ENCODE data around the gene TPM1. TPM values are rescaled to one million over a fixed set of nuclear protein-coding genes. Genes with fewer than 3 reads are reported as not detected.

TPM1 gene
- total RNA-seq, 1 donor from 2014 or later = 255 TPM

- H3K27me3 Mint-ChIP-seq (ENCODE audit: unreplicated experiment) = peaks cover 12% of the 10 kb centered on the region
- no peak for DNase-seq
- H3K27ac Mint-ChIP-seq (ENCODE audit: unreplicated experiment) = no peak overlapping the region
- H3K4me1 Mint-ChIP-seq (ENCODE audit: low read depth, unreplicated experiment) = peaks cover 6% of the 10 kb centered on the region
- H3K36me3 Mint-ChIP-seq (ENCODE audit: unreplicated experiment) = no peaks in the 10 kb centered on the region
- H3K9me3 Mint-ChIP-seq (ENCODE audit: unreplicated experiment) = peaks cover 2% of the 10 kb centered on the region
- no peak for TF ChIP-seq CTCF (IDR thresholded peaks at IDR 0.05; ENCODE audit: partially characterized antibody, unreplicated experiment)
- H3K4me3 Mint-ChIP-seq (ENCODE audit: unreplicated experiment) = peak overlapping the region; percentile 80
Measured at GRCh38 chr15:63040954-63041353, 1.6 kb upstream of the TPM1 start.

- H3K4me3 Mint-ChIP-seq (ENCODE audit: unreplicated experiment) = peak overlapping the region; percentile 80
- no peak for DNase-seq
- peaks cover 6% of the 10 kb centered on the region for H3K4me1 Mint-ChIP-seq (ENCODE audit: low read depth, unreplicated experiment)
- H3K36me3 Mint-ChIP-seq (ENCODE audit: unreplicated experiment) = no peaks in the 10 kb centered on the region
- H3K27me3 Mint-ChIP-seq (ENCODE audit: unreplicated experiment) = peaks cover 12% of the 10 kb centered on the region
- no peak overlapping the region for H3K27ac Mint-ChIP-seq (ENCODE audit: unreplicated experiment)
- TF ChIP-seq CTCF (IDR thresholded peaks at IDR 0.05; ENCODE audit: partially characterized antibody, unreplicated experiment) = no peak
- H3K9me3 Mint-ChIP-seq (ENCODE audit: unreplicated experiment) = peaks cover 2% of the 10 kb centered on the region
Measured at GRCh38 chr15:63041402-63041973, 1.1 kb upstream of the TPM1 start.

- H3K4me3 Mint-ChIP-seq (ENCODE audit: unreplicated experiment) = peak overlapping the region; percentile 89
- H3K27me3 Mint-ChIP-seq (ENCODE audit: unreplicated experiment) = peaks cover 16% of the 10 kb centered on the region
- no peaks in the 10 kb centered on the region for H3K36me3 Mint-ChIP-seq (ENCODE audit: unreplicated experiment)
- no peak overlapping the region for H3K27ac Mint-ChIP-seq (ENCODE audit: unreplicated experiment)
- no peak for TF ChIP-seq CTCF (IDR thresholded peaks at IDR 0.05; ENCODE audit: partially characterized antibody, unreplicated experiment)
- peaks cover 11% of the 10 kb centered on the region for H3K4me1 Mint-ChIP-seq (ENCODE audit: low read depth, unreplicated experiment)
- no peak for DNase-seq
- peaks cover 2% of the 10 kb centered on the region for H3K9me3 Mint-ChIP-seq (ENCODE audit: unreplicated experiment)
Measured at GRCh38 chr15:63042877-63043334, 359 bp downstream of the TPM1 start.

- Mint-ChIP-seq H3K36me3 (ENCODE audit: unreplicated experiment) (no peaks in the 10 kb centered on the region), H3K27ac (ENCODE audit: unreplicated experiment) (no peak overlapping the region), H3K4me1 (ENCODE audit: low read depth, unreplicated experiment) (peaks cover 11% of the 10 kb centered on the region), H3K27me3 (ENCODE audit: unreplicated experiment) (peaks cover 16% of the 10 kb centered on the region), H3K9me3 (ENCODE audit: unreplicated experiment) (peaks cover 2% of the 10 kb centered on the region), H3K4me3 (ENCODE audit: unreplicated experiment) (peak overlapping the region; percentile 89)
- DNase-seq = peak; percentile 38
- TF ChIP-seq CTCF (IDR thresholded peaks at IDR 0.05; ENCODE audit: partially characterized antibody, unreplicated experiment) = no peak
Measured at GRCh38 chr15:63043335-63044076, 959 bp downstream of the TPM1 start.

- H3K27ac Mint-ChIP-seq (ENCODE audit: unreplicated experiment) = no peak overlapping the region
- H3K27me3 Mint-ChIP-seq (ENCODE audit: unreplicated experiment) = peaks cover 21% of the 10 kb centered on the region
- DNase-seq = no peak
- peak overlapping the region; percentile 89 for H3K4me3 Mint-ChIP-seq (ENCODE audit: unreplicated experiment)
- H3K36me3 Mint-ChIP-seq (ENCODE audit: unreplicated experiment) = no peaks in the 10 kb centered on the region
- H3K4me1 Mint-ChIP-seq (ENCODE audit: low read depth, unreplicated experiment) = peaks cover 12% of the 10 kb centered on the region
- TF ChIP-seq CTCF (IDR thresholded peaks at IDR 0.05; ENCODE audit: partially characterized antibody, unreplicated experiment) = no peak
- peaks cover 3% of the 10 kb centered on the region for H3K9me3 Mint-ChIP-seq (ENCODE audit: unreplicated experiment)
Measured at GRCh38 chr15:63044077-63044644, 1.6 kb downstream of the TPM1 start.

All from glutamatergic neuron (in vitro differentiated cells).